ENCODE measurements around the gene CFAP210. TPM values are rescaled to one million over a fixed set of nuclear protein-coding genes. Genes with fewer than 3 reads are reported as not detected.

Gene CFAP210
- total and polyA plus RNA-seq, 4 donors, result 0.02 to 0.42 (median 0.21) TPM

GRCh38 chr2:169713331-169713730, 19.1 kb upstream of the CFAP210 start:
- TF ChIP-seq HNF4A (conservative IDR thresholded peaks at IDR 0.05), result no peak
- no peak for TF ChIP-seq ATF3 (IDR thresholded peaks at IDR 0.05)
- no peak for TF ChIP-seq NR2F2 (IDR thresholded peaks at IDR 0.05)
- TF ChIP-seq SP1 (IDR thresholded peaks at IDR 0.05), result no peak
- H3K4me3 ChIP-seq (ENCODE audit: low read depth in 1 of 3, low read length in 3 of 3), result no peak overlapping the region
- no peaks in the 10 kb centered on the region for H3K27me3 ChIP-seq (ENCODE audit: control insufficient read depth in 4 of 4, insufficient read depth in 4 of 4, low read length in 3 of 4)
- H3K27ac ChIP-seq (ENCODE audit: low read depth in 1 of 2, low read length in 2 of 2), result no peak overlapping the region
- no peaks in the 10 kb centered on the region for H3K36me3 ChIP-seq (ENCODE audit: control insufficient read depth in 4 of 4, insufficient read depth in 3 of 4, low read depth in 1 of 4, low read length in 3 of 4)
- no peak overlapping the region for H3K9ac ChIP-seq (ENCODE audit: low read depth in 1 of 2, low read length in 2 of 2)
- H3K4me1 ChIP-seq (ENCODE audit: control insufficient read depth in 4 of 4, insufficient read depth in 4 of 4, low read length in 3 of 4), result peaks cover 0 to 19% (median 14%) of the 10 kb centered on the region in 4 donors
- WGBS, result 97% methylated on average over 3 of the region's 3 CpGs
- no peaks in the 10 kb centered on the region for H3K9me3 ChIP-seq (ENCODE audit: control insufficient read depth in 4 of 4, low read length in 3 of 4)
- no peak for DNase-seq (ENCODE audit: low spot score)

- TF ChIP-seq RAD21 (IDR thresholded peaks at IDR 0.05) (no peak), HNF4A (conservative IDR thresholded peaks at IDR 0.05) (no peak), HNF4G (IDR thresholded peaks at IDR 0.05) (no peak), REST (IDR thresholded peaks at IDR 0.05) (no peak), NR2F2 (IDR thresholded peaks at IDR 0.05) (no peak), YY1 (IDR thresholded peaks at IDR 0.05) (no peak), ATF3 (IDR thresholded peaks at IDR 0.05) (no peak), FOXA2 (IDR thresholded peaks at IDR 0.05) (no peak), EGR1 (IDR thresholded peaks at IDR 0.05; ENCODE audit: low read depth in 2 of 2) (no peak), GABPA (IDR thresholded peaks at IDR 0.05 in 1 of 2, conservative IDR thresholded peaks at IDR 0.05 in 1 of 2) (no peak), JUND (IDR thresholded peaks at IDR 0.05) (no peak), SP1 (IDR thresholded peaks at IDR 0.05) (no peak), RXRA (IDR thresholded peaks at IDR 0.05) (no peak), MAX (IDR thresholded peaks at IDR 0.05) (no peak)
- no peaks in the 10 kb centered on the region for H3K36me3 ChIP-seq (ENCODE audit: control insufficient read depth in 4 of 4, insufficient read depth in 3 of 4, low read depth in 1 of 4, low read length in 3 of 4)
- no peak for DNase-seq (ENCODE audit: low spot score)
- H3K27me3 ChIP-seq (ENCODE audit: control insufficient read depth in 4 of 4, insufficient read depth in 4 of 4, low read length in 3 of 4), result no peaks in the 10 kb centered on the region
- H3K4me3 ChIP-seq (ENCODE audit: low read depth in 1 of 3, low read length in 3 of 3), result no peak overlapping the region
- no peak overlapping the region for H3K9ac ChIP-seq (ENCODE audit: low read depth in 1 of 2, low read length in 2 of 2)
- 89% methylated on average over 9 of the region's 9 CpGs for WGBS
- peaks cover 0 to 19% (median 14%) of the 10 kb centered on the region in 4 donors for H3K4me1 ChIP-seq (ENCODE audit: control insufficient read depth in 4 of 4, insufficient read depth in 4 of 4, low read length in 3 of 4)
- H3K27ac ChIP-seq (ENCODE audit: low read depth in 1 of 2, low read length in 2 of 2), result no peak overlapping the region
- H3K9me3 ChIP-seq (ENCODE audit: control insufficient read depth in 4 of 4, low read length in 3 of 4), result no peaks in the 10 kb centered on the region
Measured at GRCh38 chr2:169712791-169713227, 18.6 kb upstream of the CFAP210 start.
